ENCODE measurements around the gene STARD7. TPM values are rescaled to one million over a fixed set of nuclear protein-coding genes. Genes with fewer than 3 reads are reported as not detected.
A peak's percentile ranks its signal among the peaks of the same experiment; 100 is the strongest.

STARD7 gene
- total and polyA plus RNA-seq, 2 donors (not counting 3 experiments of a cell fraction or from before 2014, with no cell fraction given) = 61.2 to 132 TPM

- intact Hi-C loops (cut with micrococcal nuclease) (loop anchor here (10.0 kb wide), 1 partner anchor 298 kb away; the partner anchor contains the start of gene NEURL3), dilution Hi-C loops (cut with MboI; ENCODE audit: extremely low pct_ligation_motif_present, low sequenced_read_pairs) (no loop called here)
- H2AFZ ChIP-seq (ENCODE audit: low read depth, low read length) = no peak overlapping the region
- no peak for DNase-seq (ENCODE audit: low read depth, low spot score)
- H3K4me2 ChIP-seq (ENCODE audit: insufficient read depth, low read length) = peak overlapping the region; percentile 90
- ChIA-PET POLR2A (no interaction called here), CTCF (interaction anchor here (1.1 to 1.3 kb wide), 2 partner anchors 47 to 58 kb away, joined by 4 read pairs; no protein-coding TSS in a partner anchor)
- H3K4me3 ChIP-seq (replicated peaks in 1 of 3; ENCODE audit: insufficient read depth in 1 of 3, low read depth in 1 of 3, low read length in 3 of 3) = peak overlapping the region; percentile 84 to 99 (median 98)
- H3K27me3 ChIP-seq (ENCODE audit: control insufficient read depth in 2 of 2, insufficient read depth in 2 of 2, low read length in 2 of 2) = no peaks in the 10 kb centered on the region
- H3K36me3 ChIP-seq (ENCODE audit: control insufficient read depth in 2 of 2, extremely low read depth in 1 of 2, insufficient read depth in 2 of 2, low read length in 2 of 2) = no peaks in the 10 kb centered on the region
- no peaks in the 10 kb centered on the region for H3K9me3 ChIP-seq (replicated peaks; ENCODE audit: control insufficient read depth, insufficient read depth, low read length)
- peaks cover 2% of the 10 kb centered on the region for H4K20me1 ChIP-seq (replicated peaks; ENCODE audit: control insufficient read depth, extremely low read depth, insufficient read depth, low read length)
- peak overlapping the region; percentile 87 for H3K27ac ChIP-seq (ENCODE audit: insufficient read depth, low read depth, low read length)
- H3K9ac ChIP-seq (replicated peaks; ENCODE audit: extremely low read depth, insufficient read depth, low read length) = peak overlapping the region; percentile 89
- peaks cover 36% of the 10 kb centered on the region for H3K4me1 ChIP-seq (ENCODE audit: control insufficient read depth, extremely low read depth, insufficient read depth, low read length)
- no peaks in the 10 kb centered on the region for H3K9me1 ChIP-seq (replicated peaks; ENCODE audit: control insufficient read depth, extremely low read depth, insufficient read depth, low read length)
- H3K79me2 ChIP-seq (ENCODE audit: control insufficient read depth, insufficient read depth, low read length) = peaks cover 72% of the 10 kb centered on the region
- BruUV-seq (replicated peaks) = TSS peak; percentile 37
- TF ChIP-seq FOS (IDR thresholded peaks at IDR 0.05; ENCODE audit: borderline replicate concordance, insufficient read depth, low read length) (no peak), POLR2A (IDR thresholded peaks at IDR 0.05; ENCODE audit: low read depth, low read length) (no peak), EZH2 (IDR thresholded peaks at IDR 0.05; ENCODE audit: borderline replicate concordance, low read depth, low read length, severe bottlenecking) (no peak), MYC (IDR thresholded peaks at IDR 0.05; ENCODE audit: low read depth, low read length) (no peak), CTCF (IDR thresholded peaks at IDR 0.05; ENCODE audit: extremely low read depth in 1 of 2, insufficient read depth in 1 of 2, low read depth in 1 of 2, low read length in 2 of 2) (no peak), MAX (IDR thresholded peaks at IDR 0.05; ENCODE audit: insufficient read depth, insufficient read length) (no peak), POLR2AphosphoS5 (IDR thresholded peaks at IDR 0.05; ENCODE audit: insufficient read depth, low read depth, low read length) (no peak), GATA2 (IDR thresholded peaks at IDR 0.05; ENCODE audit: insufficient read depth, insufficient read length, low read depth, low read length) (no peak), JUN (IDR thresholded peaks at IDR 0.05; ENCODE audit: borderline replicate concordance, insufficient read depth, insufficient read length, low read depth) (no peak)
- FAIRE-seq = peak; percentile 44
These were observed 1.4 kb downstream of the STARD7 start for GRCh38 chr2:96207073-96207773.
